Upper lobe of left lung (tissue), 6 donors: Measurements from ENCODE around the gene TUBB3. TPM values are rescaled to one million over a fixed set of nuclear protein-coding genes. Genes with fewer than 3 reads are reported as not detected.

ENCODE experiments used
- ATAC-seq, 2 donors: fragments of 200-7000 bp; cut with Tn5 transposase; one replicate each; pipeline ENCODE4 v1.9.1; 2022; ENCODE audit warnings: mild to moderate bottlenecking in 2 of 2, moderate library complexity in 2 of 2; ENCODE audit not compliant: low FRiP score in 2 of 2
- DNase-seq, 2 donors: peaks; one replicate each; pipeline ENCODE4 v3.0.0-alpha.2; 2019 to 2020
- H3K27ac ChIP-seq, 4 donors: fragments of 200-600 bp; sonication (generic); one replicate each; pipeline ENCODE4 v1.5.1; 2016 to 2019
- H3K27me3 ChIP-seq, 4 donors: fragments of 200-600 bp; sonication (generic); one replicate each; pipeline ENCODE4 v1.5.1; 2017 to 2019
- H3K36me3 ChIP-seq, 4 donors: fragments of 200-600 bp; sonication (generic); one replicate each; pipeline ENCODE4 v1.5.1; 2016 to 2019
- H3K4me1 ChIP-seq, 4 donors: fragments of 200-600 bp; sonication (generic); one replicate each; pipeline ENCODE4 v1.5.1; 2018 to 2019
- H3K4me3 ChIP-seq, 4 donors: fragments of 200-600 bp; sonication (generic); one replicate each; pipeline ENCODE4 v1.5.1; 2017 to 2019; ENCODE audit warnings: mild to moderate bottlenecking in 2 of 4, moderate library complexity in 1 of 4
- H3K9me3 ChIP-seq, 4 donors: fragments of 200-600 bp; sonication (generic); one replicate each; pipeline ENCODE4 v1.5.1; 2018 to 2019
- CTCF ChIP-seq, 6 experiments: fragments of 450-650 bp in 4 of 6; fragments of 200-600 bp in 2 of 6; sonication (generic) in 2 of 6; IDR thresholded peaks; one replicate each; pipeline ENCODE4 v1.5.1; 2016 to 2019; ENCODE audit warnings: antibody characterized with exemption in 6 of 6
- EP300 ChIP-seq, 4 donors: sonication (generic); formaldehyde crosslinking; IDR thresholded peaks; one replicate each; pipeline ENCODE4 v1.5.1; 2017; ENCODE audit warnings: antibody characterized with exemption in 4 of 4, control low read depth in 2 of 4
- POLR2A ChIP-seq, 4 donors: fragments of 450-650 bp; IDR thresholded peaks; one replicate each; pipeline ENCODE4 v1.5.1; 2016 to 2017; ENCODE audit warnings: antibody characterized with exemption in 4 of 4, mild to moderate bottlenecking in 2 of 4
- POLR2AphosphoS5 ChIP-seq, 2 donors: sonication (generic); formaldehyde crosslinking; IDR thresholded peaks; one replicate each; pipeline ENCODE4 v1.5.1; 2017; ENCODE audit warnings: antibody characterized with exemption in 2 of 2
- WGBS, 2 donors: methylation state at CpG; one replicate each; pipeline ENCODE4 v1.1.5; 2017 to 2018; 5-methylcytosine and 5-hydroxymethylcytosine counted together
- total RNA-seq, 6 donors: library from RNA; depleted of rRNA in 4 of 6; stranded (reverse); fragments of >200 nt in 4 of 6; gene quantifications; one replicate each; pipeline versions ENCODE4 v1.1.0 to v1.2.1, GENCODE V29; 2016 to 2021
- donor health status: DM: no; HTN: no; CAD: no; lungs with moderate emphysema.
- donor health status: DM: no; HTN: yes; CAD: no; lungs with severe emphysema.

The TUBB3 gene
- total RNA-seq, 6 donors from 2014 or later, result 0.33 to 9.2 (median 2.1) TPM; not detected in 1

GRCh38 chr16:89961920-89962319, 38.8 kb downstream of the TUBB3 start:
- H3K4me3 ChIP-seq, result no peak overlapping the region
- H3K36me3 ChIP-seq, result peaks cover 0 to 95% (median 37%) of the 10 kb centered on the region in 4 donors
- DNase-seq (no peak), ATAC-seq (no peak)
- no peaks in the 10 kb centered on the region for H3K9me3 ChIP-seq
- H3K4me1 ChIP-seq, result peaks cover 0 to under 1% (median 0%) of the 10 kb centered on the region in 4 donors
- WGBS, 2 donors, result 95 to 98% methylated on average over 18 to 22 of the region's 23 CpGs
- TF ChIP-seq POLR2A (IDR thresholded peaks at IDR 0.05), result no peak
- TF ChIP-seq CTCF (IDR thresholded peaks at IDR 0.05), result no peak
- no peak for TF ChIP-seq POLR2AphosphoS5 (IDR thresholded peaks at IDR 0.05)
- TF ChIP-seq EP300 (IDR thresholded peaks at IDR 0.05), result no peak
- H3K27ac ChIP-seq, result no peak overlapping the region
- no peaks in the 10 kb centered on the region for H3K27me3 ChIP-seq

DNA sequence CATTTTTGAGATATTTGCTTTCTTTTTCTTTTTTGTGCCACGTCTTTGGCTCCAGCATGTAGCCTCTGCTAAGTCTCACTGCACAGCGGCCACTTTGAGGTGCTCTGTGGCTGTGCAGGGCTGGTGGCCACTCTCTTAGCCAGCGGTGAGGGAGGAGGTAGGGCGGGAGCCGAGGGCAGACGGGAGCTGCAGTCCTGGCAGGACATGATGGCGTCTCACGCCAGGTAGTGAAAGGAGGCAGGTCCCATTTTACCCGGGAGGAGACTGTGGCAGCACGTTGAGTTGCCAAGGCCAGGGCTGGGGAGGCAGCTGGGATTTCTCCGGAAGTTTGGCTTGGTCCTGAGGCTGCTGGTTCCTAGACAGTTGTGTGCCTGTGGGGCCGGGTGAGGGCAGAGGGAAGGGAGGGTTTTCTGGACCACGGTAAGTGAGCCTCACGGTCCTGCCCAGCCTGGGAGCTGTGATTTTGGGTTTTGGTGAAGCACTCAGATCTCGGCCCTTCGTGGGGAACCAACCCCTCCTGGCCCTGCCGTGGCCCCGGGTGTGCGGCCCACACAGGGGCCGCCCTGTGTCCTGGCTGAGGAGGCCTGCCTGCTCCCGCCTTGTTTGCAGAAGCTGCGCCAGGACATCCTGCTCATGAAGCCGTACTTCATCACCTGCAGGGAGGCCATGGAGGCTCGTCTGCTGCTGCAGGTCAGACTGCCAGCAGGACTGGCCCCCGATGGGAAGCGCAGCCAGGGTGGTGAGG, 39.8 kb downstream of the TUBB3 start:
- H3K4me1 ChIP-seq, result no peaks in the 10 kb centered on the region
- ATAC-seq (no peak), DNase-seq (no peak)
- H3K27me3 ChIP-seq, result no peaks in the 10 kb centered on the region
- no peaks in the 10 kb centered on the region for H3K9me3 ChIP-seq
- 84 to 88% methylated on average over 14 to 25 of the region's 26 CpGs for WGBS, 2 donors
- no peak overlapping the region for H3K4me3 ChIP-seq
- no peak overlapping the region for H3K27ac ChIP-seq
- TF ChIP-seq EP300 (IDR thresholded peaks at IDR 0.05) (no peak), POLR2A (IDR thresholded peaks at IDR 0.05) (no peak), POLR2AphosphoS5 (IDR thresholded peaks at IDR 0.05) (no peak), CTCF (IDR thresholded peaks at IDR 0.05) (no peak)
- H3K36me3 ChIP-seq, result peaks cover 0 to 85% (median 27%) of the 10 kb centered on the region in 4 donors

DNA sequence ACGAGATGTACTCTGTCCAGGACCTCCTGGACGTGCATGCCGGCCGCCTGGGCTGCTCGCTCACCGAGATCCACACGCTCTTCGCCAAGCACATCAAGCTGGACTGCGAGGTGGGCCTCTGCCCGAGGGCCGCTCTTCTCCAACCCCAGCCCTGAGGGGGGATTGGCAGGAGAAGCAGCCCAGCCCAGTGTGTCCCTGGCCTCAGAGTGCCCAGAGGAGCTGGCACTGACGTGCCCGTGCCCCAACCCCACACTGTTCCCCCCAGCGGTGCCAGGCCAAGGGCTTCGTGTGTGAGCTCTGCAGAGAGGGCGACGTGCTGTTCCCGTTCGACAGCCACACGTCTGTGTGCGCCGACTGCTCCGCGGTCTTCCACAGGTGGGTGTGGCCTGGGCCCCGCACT, 41.1 kb downstream of the TUBB3 start:
- Histone ChIP-seq H3K4me3 (no peak overlapping the region), H3K9me3 (no peaks in the 10 kb centered on the region), H3K36me3 (peaks cover 0 to 72% (median 22%) of the 10 kb centered on the region in 4 donors), H3K4me1 (no peaks in the 10 kb centered on the region), H3K27ac (no peak overlapping the region), H3K27me3 (no peaks in the 10 kb centered on the region)
- ATAC-seq (peak in 1 of 2 donors; percentile 24), DNase-seq (no peak)
- 95 to 97% methylated on average over 7 to 25 of the region's 25 CpGs for WGBS, 2 donors
- TF ChIP-seq CTCF (IDR thresholded peaks at IDR 0.05) (no peak), POLR2AphosphoS5 (IDR thresholded peaks at IDR 0.05) (no peak), POLR2A (IDR thresholded peaks at IDR 0.05) (no peak), EP300 (IDR thresholded peaks at IDR 0.05) (no peak)

- DNase-seq, result no peak
- no peak for ATAC-seq
- Histone ChIP-seq H3K4me1 (peaks cover 0 to 11% (median 0%) of the 10 kb centered on the region in 4 donors), H3K27me3 (no peaks in the 10 kb centered on the region), H3K9me3 (no peaks in the 10 kb centered on the region), H3K27ac (no peak overlapping the region), H3K4me3 (no peak overlapping the region), H3K36me3 (peaks cover 0 to 58% (median 20%) of the 10 kb centered on the region in 4 donors)
- TF ChIP-seq CTCF (IDR thresholded peaks at IDR 0.05) (no peak), POLR2AphosphoS5 (IDR thresholded peaks at IDR 0.05) (no peak), POLR2A (IDR thresholded peaks at IDR 0.05) (no peak), EP300 (IDR thresholded peaks at IDR 0.05) (no peak)
- WGBS, 2 donors, result 92 to 93% methylated on average over 22 to 25 of the region's 30 CpGs
Measured at GRCh38 chr16:89965447-89966225, 42.5 kb downstream of the TUBB3 start.
